Measurements from ENCODE around the gene ENTPD2. TPM values are rescaled to one million over a fixed set of nuclear protein-coding genes. Genes with fewer than 3 reads are reported as not detected.

ENTPD2 gene
- total RNA-seq, 2 experiments from 2014 or later: 0.16 TPM; not detected in 1

DNA sequence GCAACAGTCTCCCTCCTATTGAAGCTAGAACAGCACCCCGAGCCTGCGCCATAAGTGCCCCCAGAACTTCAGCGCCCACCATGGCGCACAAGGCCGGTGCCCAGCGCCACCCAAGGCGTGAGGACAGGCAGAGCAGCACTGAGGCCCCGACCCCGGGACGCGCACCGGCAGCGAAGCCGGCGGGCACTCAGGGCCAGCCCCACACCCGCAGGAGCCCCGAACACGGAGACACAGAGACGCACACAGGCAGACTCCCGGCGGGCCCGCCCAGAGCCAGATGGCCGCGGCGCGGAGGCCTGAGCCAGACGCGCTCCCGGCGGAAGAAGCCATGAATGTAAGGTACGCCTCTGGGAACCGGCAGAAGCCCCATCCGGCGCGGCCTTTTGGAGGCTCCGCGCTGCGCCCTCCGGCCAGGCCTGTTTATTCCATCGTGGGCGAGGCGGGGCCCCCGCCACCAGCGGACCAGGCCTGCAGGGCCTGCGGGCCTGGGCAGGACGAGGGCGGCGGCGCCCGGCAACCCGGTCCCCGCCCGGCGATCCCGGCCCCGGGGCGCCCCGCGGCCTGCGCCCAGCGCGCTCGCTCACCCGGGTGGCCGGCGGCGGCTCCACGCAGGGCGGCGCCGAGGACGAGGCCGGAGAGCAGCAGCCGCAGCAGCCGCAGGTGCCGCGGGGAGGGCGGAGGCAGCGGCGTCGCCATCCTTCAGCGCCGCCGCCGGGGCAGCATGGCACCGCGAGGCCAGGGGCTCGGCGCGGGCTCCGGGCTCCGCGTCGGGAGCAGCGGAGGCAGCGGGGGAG, 8.4 kb downstream of the ENTPD2 start:
- ChIA-PET CTCF (ENCODE audit: unreplicated experiment) (no interaction called here), POLR2A (interaction anchor here (0.5 kb wide), 1 partner anchor 588 kb away, joined by 4 read pairs; no protein-coding TSS in a partner anchor)
- peaks cover 4% of the 10 kb centered on the region for H3K4me1 ChIP-seq (ENCODE audit: insufficient read depth, low read length, poor library complexity, severe bottlenecking)
- 0 out of 2 replicates have a peak, but pooled peaks cover 3% of the 10 kb centered on the region for H4K20me1 ChIP-seq (ENCODE audit: insufficient read depth, low read length)
- H3K4me2 ChIP-seq (ENCODE audit: low read length): peak overlapping the region; percentile 77
- no peak overlapping the region for H3K27ac ChIP-seq (ENCODE audit: low read depth, low read length, poor library complexity, severe bottlenecking)
- H3K9me3 ChIP-seq (ENCODE audit: low read length): no peaks in the 10 kb centered on the region
- TF ChIP-seq, protein P1, sequence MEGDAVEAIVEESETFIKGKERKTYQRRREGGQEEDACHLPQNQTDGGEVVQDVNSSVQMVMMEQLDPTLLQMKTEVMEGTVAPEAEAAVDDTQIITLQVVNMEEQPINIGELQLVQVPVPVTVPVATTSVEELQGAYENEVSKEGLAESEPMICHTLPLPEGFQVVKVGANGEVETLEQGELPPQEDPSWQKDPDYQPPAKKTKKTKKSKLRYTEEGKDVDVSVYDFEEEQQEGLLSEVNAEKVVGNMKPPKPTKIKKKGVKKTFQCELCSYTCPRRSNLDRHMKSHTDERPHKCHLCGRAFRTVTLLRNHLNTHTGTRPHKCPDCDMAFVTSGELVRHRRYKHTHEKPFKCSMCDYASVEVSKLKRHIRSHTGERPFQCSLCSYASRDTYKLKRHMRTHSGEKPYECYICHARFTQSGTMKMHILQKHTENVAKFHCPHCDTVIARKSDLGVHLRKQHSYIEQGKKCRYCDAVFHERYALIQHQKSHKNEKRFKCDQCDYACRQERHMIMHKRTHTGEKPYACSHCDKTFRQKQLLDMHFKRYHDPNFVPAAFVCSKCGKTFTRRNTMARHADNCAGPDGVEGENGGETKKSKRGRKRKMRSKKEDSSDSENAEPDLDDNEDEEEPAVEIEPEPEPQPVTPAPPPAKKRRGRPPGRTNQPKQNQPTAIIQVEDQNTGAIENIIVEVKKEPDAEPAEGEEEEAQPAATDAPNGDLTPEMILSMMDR (conservative IDR thresholded peaks at IDR 0.05; ENCODE audit: low read length): no peak
- 0 out of 2 replicates have a peak, but pooled peaks have one; percentile 69 for TF ChIP-seq EZH2phosphoT487 (IDR thresholded peaks at IDR 0.05; ENCODE audit: borderline replicate concordance, low read depth, low read length)
- intact Hi-C loops (cut with micrococcal nuclease; ENCODE audit: unreplicated experiment): loop anchor here (1.0 to 2.0 kb wide), 3 partner anchors 21 to 182 kb away; partner anchors contain the start of gene RNF224
- no peak overlapping the region for H2AFZ ChIP-seq (ENCODE audit: low read length)
- H3K36me3 ChIP-seq (ENCODE audit: insufficient read depth, low read length): no peaks in the 10 kb centered on the region
- no peak for DNase-seq (ENCODE audit: low spot score)
- no peaks in the 10 kb centered on the region for H3K79me2 ChIP-seq (ENCODE audit: insufficient read depth, low read depth, low read length)
- H3K4me3 ChIP-seq (ENCODE audit: low read depth, low read length, poor library complexity, severe bottlenecking): peak overlapping the region; percentile 57
- H3K9me2 ChIP-seq (ENCODE audit: insufficient read depth, low read length): no peaks in the 10 kb centered on the region
- BruUV-seq (replicated peaks): no TSS peak

DNA sequence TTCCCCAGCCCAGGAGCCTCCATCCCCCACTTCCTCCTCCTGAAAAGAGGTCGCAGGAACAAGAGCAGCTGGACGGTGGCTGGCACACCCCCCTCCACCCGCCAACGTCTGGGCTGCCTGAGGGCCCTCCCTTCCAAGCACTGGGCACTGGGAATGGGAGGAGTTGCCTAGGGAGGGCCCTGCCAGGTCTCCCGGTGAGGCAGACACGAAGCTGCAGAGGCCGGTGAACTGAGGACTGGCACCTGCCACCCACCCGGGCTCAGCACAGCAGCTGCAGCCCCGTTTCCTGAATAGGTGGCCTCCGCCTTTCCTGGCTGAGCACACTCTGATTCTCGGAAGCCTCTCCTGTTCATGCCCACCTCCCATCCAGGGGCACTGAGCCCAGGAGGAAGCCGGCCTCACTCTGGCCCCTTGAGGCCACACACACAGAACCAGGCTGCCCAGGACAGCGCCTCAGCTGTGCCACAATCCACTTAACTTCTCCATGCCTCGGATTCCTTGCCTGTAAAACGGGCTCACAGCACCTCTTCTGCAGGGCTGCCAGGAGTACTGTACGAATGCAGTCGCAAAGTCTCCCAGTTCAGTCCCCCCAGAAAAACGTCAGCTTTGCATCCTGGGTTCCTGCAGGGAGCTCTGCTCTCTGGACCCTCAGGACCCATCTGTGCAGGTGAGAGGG, 9.2 kb downstream of the ENTPD2 start:
- Histone ChIP-seq H3K4me3 (ENCODE audit: low read depth, low read length, poor library complexity, severe bottlenecking) (no peak overlapping the region), H3K27ac (ENCODE audit: low read depth, low read length, poor library complexity, severe bottlenecking) (no peak overlapping the region), H4K20me1 (ENCODE audit: insufficient read depth, low read length) (0 out of 2 replicates have a peak, but pooled peaks cover 3% of the 10 kb centered on the region), H3K79me2 (ENCODE audit: insufficient read depth, low read depth, low read length) (no peaks in the 10 kb centered on the region), H3K36me3 (ENCODE audit: insufficient read depth, low read length) (no peaks in the 10 kb centered on the region), H3K9me2 (ENCODE audit: insufficient read depth, low read length) (no peaks in the 10 kb centered on the region), H2AFZ (ENCODE audit: low read length) (no peak overlapping the region), H3K4me1 (ENCODE audit: insufficient read depth, low read length, poor library complexity, severe bottlenecking) (peaks cover 4% of the 10 kb centered on the region), H3K4me2 (ENCODE audit: low read length) (no peak overlapping the region), H3K9me3 (ENCODE audit: low read length) (no peaks in the 10 kb centered on the region)
- 0 out of 2 replicates have a peak, but pooled peaks have one; percentile 25 for TF ChIP-seq EZH2phosphoT487 (IDR thresholded peaks at IDR 0.05; ENCODE audit: borderline replicate concordance, low read depth, low read length)
- TF ChIP-seq, protein P1 (conservative IDR thresholded peaks at IDR 0.05; ENCODE audit: low read length): no peak
- ChIA-PET POLR2A (interaction anchor here (0.5 kb wide), 1 partner anchor 589 kb away, joined by 4 read pairs; no protein-coding TSS in a partner anchor), CTCF (ENCODE audit: unreplicated experiment) (no interaction called here)
- BruUV-seq (replicated peaks): no TSS peak
- no peak for DNase-seq (ENCODE audit: low spot score)
- intact Hi-C loops (cut with micrococcal nuclease; ENCODE audit: unreplicated experiment): no loop called here

Measured in OCI-LY7 (cell line).